ENCODE measurements around the gene TMEM250.

DNA sequence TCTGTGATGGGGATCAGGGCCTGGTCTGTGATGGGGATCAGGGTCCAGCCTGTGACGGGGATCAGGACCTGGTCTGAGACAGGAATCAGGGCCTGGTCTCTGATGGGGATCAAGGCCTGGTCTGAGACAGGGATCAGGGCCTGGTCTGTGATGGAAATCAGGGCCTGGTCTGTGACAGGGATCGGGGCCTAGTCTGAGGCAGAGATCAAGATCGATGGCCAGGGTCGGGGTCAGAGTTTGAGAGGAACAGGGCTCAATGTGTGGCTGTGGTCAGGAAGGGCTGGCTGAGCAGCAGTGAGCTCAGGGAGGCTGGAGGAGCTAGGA lies 33.8 kb upstream of the TMEM250 start:
- TF ChIP-seq, protein P1, sequence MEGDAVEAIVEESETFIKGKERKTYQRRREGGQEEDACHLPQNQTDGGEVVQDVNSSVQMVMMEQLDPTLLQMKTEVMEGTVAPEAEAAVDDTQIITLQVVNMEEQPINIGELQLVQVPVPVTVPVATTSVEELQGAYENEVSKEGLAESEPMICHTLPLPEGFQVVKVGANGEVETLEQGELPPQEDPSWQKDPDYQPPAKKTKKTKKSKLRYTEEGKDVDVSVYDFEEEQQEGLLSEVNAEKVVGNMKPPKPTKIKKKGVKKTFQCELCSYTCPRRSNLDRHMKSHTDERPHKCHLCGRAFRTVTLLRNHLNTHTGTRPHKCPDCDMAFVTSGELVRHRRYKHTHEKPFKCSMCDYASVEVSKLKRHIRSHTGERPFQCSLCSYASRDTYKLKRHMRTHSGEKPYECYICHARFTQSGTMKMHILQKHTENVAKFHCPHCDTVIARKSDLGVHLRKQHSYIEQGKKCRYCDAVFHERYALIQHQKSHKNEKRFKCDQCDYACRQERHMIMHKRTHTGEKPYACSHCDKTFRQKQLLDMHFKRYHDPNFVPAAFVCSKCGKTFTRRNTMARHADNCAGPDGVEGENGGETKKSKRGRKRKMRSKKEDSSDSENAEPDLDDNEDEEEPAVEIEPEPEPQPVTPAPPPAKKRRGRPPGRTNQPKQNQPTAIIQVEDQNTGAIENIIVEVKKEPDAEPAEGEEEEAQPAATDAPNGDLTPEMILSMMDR (IDR thresholded peaks at IDR 0.05), result no peak
- no peak for TF ChIP-seq POLR2A (IDR thresholded peaks at IDR 0.05)
